GM21360 (cell line): ENCODE measurements around the gene C12orf75.
"Not testable (repeated sequence)": the region's sequence is repeated elsewhere in the genome, so short reads cannot be mapped to it uniquely, and the experiment has no call there.

ENCODE experiments used
- ATAC-seq: cut with Tn5 transposase; IDR thresholded peaks from one replicate; pipeline ENCODE4 v1.9.1; 2021; ENCODE audit warnings: mild to moderate bottlenecking, moderate library complexity; ENCODE audit not compliant: unreplicated experiment

The C12orf75 gene

DNA sequence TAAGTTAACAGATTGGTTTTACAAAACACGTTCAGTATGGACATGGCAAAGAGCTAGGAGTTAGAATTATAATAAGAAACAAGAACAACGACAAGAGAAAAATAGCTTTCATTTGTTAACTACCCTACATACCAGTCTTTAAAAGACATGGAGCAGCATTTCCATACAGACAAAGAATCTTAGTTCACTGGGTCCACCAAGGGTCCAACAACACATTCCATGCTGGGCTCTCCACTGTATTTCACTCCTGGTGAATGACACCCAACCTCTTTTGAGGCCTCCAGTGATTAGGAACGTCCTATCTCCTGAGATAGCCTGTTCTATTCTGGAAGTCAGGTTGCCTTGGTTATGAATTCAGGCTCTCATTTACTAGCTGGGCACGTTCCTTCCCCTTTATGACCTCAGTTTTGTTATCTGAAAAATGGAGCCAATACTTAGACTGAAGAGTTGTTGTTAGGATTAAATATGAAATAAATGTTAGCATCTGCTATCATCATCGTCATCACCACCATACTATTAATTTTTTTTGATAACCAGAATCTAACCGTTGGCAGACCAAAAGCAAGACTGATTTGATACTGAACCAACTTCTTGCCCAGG, 37.7 kb downstream of the C12orf75 start:
- no peak for ATAC-seq

GRCh38 chr12:105369014-105369413, 38.5 kb downstream of the C12orf75 start:
- ATAC-seq: no peak

DNA sequence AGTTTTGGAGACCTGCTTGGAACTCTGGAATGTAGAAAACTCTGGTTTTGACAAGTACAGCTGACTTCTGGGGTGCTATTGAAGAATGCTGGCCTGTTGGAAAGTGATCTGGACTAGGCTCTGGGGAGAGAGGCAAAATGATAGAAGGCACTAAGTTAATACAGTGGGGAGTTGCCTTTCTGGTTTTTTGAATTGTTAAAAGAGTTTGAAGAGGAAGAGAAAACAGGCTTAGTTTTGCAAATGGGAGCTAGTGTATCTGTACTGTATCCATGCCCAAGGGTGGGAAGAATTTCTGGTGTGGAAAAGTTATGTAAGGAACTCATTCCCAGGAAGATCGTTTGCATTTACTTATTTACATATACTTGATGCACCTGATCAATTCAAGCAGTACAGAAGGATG, 43.8 kb downstream of the C12orf75 start:
- ATAC-seq: no peak

DNA sequence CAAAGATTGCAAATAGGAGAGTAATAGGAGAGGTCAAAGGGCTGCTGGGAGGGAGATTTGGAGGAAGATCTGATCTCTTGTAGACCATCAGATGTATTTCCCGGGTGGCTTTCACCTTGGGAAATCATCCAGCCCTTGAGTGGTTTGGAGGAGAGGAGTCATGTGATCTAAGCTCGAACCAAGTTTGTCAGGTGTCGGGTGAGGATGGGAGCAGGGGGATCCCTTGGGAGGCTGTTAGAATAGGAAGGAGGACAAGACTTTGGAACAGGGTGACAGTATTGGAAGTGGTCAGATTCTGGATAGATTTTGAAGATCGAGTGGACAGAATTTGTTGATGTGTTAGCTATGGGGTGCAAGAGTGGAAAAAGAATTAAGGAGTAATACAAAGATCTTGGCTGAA, 46.6 kb downstream of the C12orf75 start:
- no peak for ATAC-seq

GRCh38 chr12:105378911-105379310, 48.4 kb downstream of the C12orf75 start:
- no peak for ATAC-seq

DNA sequence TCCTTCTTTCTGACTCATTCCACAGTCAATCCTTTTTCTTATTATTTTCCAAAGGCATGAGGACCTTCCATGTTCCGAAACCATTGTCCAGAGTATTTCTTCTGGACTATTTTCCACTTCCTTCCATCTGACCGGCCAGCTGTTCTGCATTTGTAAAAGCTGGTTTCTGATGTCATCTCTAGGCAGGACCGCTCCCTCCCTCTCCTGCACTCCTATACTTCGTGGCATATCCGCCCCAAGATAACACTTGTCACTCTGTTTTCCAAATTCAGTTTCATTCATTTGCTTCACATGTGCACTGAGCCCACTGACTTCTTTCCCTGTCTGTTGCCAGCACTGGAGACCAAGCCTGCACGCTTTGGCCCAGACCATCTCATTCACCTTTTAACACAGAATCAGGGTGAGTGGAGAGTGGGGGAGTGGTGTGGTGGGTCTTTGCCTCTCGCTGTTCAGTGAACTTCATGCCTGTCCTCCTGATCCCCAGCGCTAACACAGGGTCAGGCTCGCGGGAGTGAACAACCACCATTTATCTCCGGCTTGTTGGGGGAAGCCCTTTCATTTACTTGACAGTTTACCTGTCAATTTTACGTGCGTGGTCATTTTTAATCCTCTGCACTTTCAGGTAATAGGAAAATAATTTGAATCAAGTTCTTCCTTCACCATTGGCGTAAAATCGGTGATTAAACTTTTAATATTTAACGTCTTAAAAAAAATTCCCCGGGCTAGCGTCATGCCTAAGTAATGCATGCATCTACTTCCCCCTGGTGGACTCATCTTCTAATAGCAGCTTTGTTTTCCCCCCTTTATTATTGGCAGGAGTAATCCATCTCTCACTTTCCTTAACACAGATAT, 52.5 kb downstream of the C12orf75 start:
- no peak for ATAC-seq

GRCh38 chr12:105384220-105384619, 53.7 kb downstream of the C12orf75 start:
- no peak for ATAC-seq

DNA sequence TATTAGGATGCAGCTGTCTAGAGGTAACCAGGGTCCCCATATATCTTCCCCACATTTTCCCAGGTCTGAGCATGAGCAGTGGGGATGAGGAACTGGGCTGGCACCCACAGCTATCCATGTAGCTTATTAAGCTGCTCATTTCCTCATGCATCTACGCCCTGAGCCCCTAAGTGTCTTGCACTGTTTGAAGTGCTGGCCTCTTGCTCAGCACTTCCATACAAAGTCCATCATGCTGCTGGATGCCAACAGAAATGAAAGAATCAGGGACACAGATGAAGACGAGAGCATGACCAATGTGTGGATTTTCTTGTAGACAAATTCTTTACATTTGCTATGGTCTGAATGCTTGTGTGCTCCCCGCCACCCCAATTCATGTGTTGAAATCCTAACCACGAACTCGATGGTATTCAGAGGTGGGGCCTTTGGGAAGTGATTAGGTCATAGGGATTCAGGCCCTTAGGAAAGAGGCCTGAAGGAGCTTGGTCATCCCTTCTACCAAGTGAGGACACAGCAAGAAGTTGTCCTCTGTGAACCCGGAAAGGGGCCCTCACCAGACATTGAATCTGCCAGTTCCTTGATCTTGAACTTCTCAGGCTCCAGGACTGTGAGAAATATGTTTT, 54.5 kb downstream of the C12orf75 start:
- no peak for ATAC-seq

- ATAC-seq: no peak
These were observed 55.9 kb downstream of the C12orf75 start for GRCh38 chr12:105386431-105386830.

DNA sequence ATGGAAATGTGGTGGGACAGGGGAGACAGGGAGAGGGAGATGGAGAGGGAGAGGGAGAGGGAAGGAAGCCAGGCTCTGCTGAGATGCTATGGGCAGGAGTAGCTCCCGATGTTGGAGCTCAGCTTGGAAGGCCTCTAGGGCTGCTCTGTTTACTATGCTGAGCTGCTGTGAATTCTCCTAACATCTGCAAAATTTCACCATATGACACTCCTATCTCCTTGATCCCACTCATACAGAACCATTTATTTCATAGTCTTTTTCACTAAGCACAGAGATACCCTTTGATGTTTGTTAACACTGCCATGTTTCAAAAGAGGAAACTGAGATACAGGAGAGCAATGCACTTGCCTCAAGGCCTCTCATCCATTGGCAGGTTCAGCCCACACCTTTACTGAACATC, 60.7 kb downstream of the C12orf75 start:
- ATAC-seq: no peak

GRCh38 chr12:105393587-105393986, 63.1 kb downstream of the C12orf75 start:
- no peak for ATAC-seq

- ATAC-seq: no peak
These were observed 65.5 kb downstream of the C12orf75 start for GRCh38 chr12:105396024-105396423.

- ATAC-seq: no peak
These were observed 66.5 kb downstream of the C12orf75 start for GRCh38 chr12:105396983-105397382.

GRCh38 chr12:105398930-105399329, 68.4 kb downstream of the C12orf75 start:
- ATAC-seq: no peak

- no peak for ATAC-seq
These were observed 69.1 kb downstream of the C12orf75 start for GRCh38 chr12:105399428-105400081.

DNA sequence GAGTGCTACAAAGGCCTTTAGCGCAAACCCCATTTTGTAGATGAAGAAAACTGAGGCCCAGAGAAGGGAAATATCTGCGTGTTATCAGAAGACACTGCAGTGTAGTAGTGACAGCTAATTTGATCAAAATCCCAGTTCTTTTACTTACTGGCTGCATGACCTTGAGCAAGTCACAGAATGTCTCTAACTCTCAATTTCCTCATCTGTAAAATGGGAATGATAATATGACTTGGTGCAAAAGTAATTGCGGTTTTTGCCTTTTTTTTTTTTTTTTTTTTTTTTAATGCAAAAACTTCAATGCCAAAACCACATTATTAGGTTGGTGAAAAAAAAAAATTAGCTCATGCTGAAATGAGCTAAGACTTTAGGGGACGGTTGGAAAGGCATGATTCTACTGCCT, 69.7 kb downstream of the C12orf75 start:
- no peak for ATAC-seq

- ATAC-seq: no peak
These were observed 70.7 kb downstream of the C12orf75 start for GRCh38 chr12:105401198-105401597.

GRCh38 chr12:105402366-105402765, 71.9 kb downstream of the C12orf75 start:
- no peak for ATAC-seq

DNA sequence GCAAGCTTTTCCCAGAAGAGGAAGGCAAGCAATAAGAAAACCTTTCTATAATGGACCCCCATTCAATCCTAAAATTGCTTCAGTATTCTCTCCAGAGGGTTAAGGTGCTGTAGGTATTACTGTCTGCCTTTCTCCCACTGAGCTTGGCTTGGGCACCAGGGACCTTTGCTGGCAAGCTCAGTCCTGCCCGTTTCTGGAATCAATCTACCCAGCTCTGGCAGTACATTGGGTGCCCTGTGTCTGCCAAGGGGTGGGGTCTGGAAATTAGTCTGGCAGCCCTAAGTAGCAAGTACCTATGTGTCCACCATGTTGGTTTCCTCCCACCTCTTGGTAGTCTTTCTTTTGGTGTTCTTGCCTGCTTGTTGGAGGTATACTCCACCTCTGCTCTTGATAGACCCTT, 72.6 kb downstream of the C12orf75 start:
- ATAC-seq: no peak

- ATAC-seq: not testable (repeated sequence)
These were observed 73.6 kb downstream of the C12orf75 start for GRCh38 chr12:105404134-105404533.

- no peak for ATAC-seq
These were observed 76.0 kb downstream of the C12orf75 start for GRCh38 chr12:105406497-105406896.

- ATAC-seq: no peak
These were observed 78.8 kb downstream of the C12orf75 start for GRCh38 chr12:105409279-105409678.
